GM12873 (cell line): ENCODE data around the gene GADL1.

Experiments used
- TF ChIP-seq, protein P1 (sequence below): IDR thresholded peaks from 2 replicates; pipeline ENCODE4 v1.5.1; 2012; ENCODE audit warnings: low read depth, mild to moderate bottlenecking, moderate library complexity, low read length, control low read depth; ENCODE audit not compliant: insufficient read depth; ENCODE audit errors: missing control alignments

GADL1 gene

DNA sequence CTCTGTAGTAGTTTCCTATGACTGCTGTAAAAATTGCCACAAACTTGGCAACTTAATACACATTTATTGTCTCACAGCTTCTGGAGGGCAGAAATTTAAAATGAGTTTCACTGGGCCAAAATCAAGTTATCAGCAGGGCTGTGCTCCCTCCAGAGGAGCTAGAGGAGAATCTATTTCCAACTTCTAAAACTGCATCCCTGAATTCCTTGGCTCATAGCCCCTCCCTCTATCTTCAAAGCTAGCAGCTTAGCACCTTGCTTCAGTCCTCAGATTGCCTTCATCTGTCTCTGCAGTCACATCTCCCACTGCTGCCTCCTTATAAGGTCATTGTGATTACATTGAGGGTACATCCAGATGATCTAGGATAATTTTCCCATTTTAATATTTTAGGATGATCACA is 17.8 kb upstream of the GADL1 start:
- TF ChIP-seq, protein P1, sequence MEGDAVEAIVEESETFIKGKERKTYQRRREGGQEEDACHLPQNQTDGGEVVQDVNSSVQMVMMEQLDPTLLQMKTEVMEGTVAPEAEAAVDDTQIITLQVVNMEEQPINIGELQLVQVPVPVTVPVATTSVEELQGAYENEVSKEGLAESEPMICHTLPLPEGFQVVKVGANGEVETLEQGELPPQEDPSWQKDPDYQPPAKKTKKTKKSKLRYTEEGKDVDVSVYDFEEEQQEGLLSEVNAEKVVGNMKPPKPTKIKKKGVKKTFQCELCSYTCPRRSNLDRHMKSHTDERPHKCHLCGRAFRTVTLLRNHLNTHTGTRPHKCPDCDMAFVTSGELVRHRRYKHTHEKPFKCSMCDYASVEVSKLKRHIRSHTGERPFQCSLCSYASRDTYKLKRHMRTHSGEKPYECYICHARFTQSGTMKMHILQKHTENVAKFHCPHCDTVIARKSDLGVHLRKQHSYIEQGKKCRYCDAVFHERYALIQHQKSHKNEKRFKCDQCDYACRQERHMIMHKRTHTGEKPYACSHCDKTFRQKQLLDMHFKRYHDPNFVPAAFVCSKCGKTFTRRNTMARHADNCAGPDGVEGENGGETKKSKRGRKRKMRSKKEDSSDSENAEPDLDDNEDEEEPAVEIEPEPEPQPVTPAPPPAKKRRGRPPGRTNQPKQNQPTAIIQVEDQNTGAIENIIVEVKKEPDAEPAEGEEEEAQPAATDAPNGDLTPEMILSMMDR, result no peak

DNA sequence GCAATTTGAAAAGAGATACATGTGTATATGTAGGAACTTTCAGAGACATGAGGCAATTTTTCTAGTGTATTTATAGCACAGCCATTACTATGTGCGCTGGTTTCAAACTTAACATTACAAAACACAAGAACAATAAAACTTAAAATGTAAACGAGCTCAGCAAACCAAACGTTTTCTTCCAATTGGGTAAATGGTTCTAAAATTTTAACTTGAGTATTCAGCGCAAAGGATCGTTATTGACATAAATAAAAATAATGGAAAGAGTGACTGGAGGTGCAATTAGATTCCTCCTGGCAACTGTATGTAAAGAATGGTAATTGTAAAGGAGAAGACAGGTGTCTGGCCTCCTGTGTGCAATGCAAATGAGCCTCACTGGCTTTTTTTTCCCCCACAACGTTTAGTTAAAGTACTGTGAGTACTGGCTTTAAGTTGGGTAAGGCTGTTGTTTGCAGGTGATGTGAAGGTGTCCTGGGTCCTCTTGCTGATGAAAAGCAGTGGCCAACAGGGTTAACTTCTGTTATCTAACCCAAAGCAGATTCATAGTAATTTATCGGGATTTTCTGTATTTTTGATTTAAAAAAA is 14.1 kb upstream of the GADL1 start:
- TF ChIP-seq, protein P1, result no peak

DNA sequence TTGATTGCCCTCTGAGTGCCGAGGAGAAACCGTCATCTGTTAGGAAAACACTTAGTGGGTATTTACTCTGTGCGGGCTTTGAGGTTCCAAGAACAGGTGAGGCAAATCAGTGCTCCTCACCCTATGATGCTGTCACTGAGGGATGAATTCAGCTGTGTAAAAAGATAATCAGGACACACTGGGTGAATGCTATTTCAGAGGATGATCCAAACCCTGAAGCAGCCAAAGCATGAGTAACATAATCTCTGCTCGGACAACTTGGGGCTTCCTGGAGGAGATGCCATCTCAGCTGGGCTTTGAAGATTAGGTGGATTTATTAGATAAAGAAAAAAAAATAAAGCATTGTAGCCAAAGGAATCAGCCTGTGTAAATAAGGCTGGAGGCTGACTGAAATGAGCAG is 10.5 kb upstream of the GADL1 start:
- TF ChIP-seq, protein P1, result no peak

DNA sequence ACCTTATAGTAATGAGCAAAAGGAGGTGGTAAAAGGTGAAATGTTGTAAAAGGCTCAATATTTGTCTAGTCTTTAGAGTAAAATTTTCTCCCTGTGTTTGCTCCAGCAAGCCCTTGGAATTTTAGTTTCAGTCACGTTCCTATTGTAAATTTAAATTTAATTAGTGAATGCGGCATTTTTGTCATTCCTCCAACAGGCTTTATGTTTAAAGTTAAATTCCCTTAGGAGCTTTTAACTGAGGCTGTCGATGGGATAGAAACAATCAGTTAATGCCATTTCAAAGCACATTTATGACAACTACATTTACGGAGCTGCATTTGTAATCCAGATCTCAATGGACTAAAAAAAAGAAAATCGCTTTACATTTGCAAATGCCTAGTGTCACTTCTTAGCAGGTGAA is 868 bp upstream of the GADL1 start:
- TF ChIP-seq, protein P1, result no peak

DNA sequence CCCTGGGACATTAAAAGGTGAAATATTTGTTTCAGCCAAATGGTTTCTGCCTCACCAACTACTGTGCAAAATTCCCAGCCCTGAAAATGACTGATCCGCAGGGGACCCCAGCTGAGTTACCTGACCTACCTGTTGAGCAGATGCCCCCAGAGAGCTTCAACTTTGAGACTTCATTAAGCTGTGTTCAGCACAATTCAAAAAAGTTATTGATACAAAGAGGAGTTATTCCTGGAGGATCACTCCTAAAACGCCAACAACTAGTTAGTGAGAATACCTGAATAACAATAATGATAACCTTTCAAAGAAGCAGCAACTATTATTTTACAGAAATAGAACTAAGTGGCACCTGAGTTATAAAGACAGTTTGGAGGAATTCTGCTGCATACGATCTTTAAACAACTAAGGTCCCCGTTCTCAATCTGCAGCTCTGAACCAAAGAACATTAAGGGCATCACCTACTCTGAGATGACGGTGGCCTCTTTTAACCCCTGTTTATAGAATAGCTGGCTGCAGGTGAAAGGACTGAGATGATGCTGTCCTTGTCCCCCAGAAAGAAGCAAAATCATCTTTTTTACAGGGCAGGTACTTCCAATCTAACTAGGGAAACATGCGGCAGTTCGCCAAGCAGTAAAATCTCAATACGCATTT is 659 bp downstream of the GADL1 start:
- TF ChIP-seq, protein P1, result no peak

DNA sequence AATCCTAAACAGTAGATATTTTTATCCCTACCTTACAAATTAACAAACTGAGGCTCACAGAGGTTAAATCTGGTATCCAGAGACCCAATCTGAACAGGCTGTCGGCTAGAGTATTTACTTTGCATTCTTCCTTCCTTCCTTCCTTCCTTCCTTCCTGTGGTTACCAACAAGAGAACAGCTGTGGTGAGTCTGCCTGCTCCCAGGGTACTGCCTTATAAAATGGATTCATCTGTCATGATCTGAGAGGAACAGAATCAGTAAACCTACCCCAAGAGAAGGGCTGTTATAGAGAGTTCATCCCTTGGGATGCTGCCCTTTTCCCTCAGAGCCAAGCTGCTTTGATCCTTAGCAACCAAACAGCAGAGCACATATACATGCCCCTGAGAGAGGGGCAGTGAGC is 3.6 kb downstream of the GADL1 start:
- TF ChIP-seq, protein P1, result no peak

DNA sequence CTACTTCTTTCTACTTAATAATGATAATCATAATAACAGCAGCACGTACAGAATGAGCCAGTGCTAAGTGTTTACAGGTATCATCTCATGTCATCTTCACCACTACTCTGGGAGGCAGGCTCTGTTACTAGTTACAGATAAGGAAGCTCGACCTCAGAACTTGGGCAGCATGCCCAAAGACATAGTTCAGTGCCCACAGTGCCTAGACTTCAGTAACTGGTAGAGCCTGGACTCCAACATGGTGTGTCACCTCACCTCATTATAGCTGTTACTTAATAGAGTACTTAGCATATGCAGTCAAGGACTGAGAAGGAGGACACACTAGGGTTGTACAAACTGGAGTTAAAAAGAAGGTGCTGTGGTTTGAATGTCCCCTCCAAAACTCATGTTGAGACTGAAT is 7.6 kb downstream of the GADL1 start:
- TF ChIP-seq, protein P1, result no peak
